GM06990 (cell line): Measurements from ENCODE around the gene THSD4.

Experiments
- DNase-seq: peaks from one replicate; pipeline ENCODE4 v3.0.0-alpha.2; 2011; ENCODE audit not compliant: insufficient read length; ENCODE audit errors: extremely low read depth
- H3K27me3 ChIP-seq: replicated peaks from 2 replicates; pipeline ENCODE4 v1.6.0; 2011; ENCODE audit warnings: low read length; ENCODE audit not compliant: control insufficient read depth, insufficient read depth
- H3K36me3 ChIP-seq: 2 replicates; pipeline ENCODE4 v1.5.1; 2011; ENCODE audit warnings: low read length; ENCODE audit not compliant: control insufficient read depth, insufficient read depth
- H3K4me3 ChIP-seq: replicated peaks from 2 replicates; pipeline ENCODE4 v1.5.1; 2011; ENCODE audit warnings: low read depth, mild to moderate bottlenecking, control low read depth, low read length
- TF ChIP-seq, protein P1 (sequence below): IDR thresholded peaks from 2 replicates; pipeline ENCODE4 v1.5.1; 2011; ENCODE audit warnings: low read length, control low read depth, mild to moderate bottlenecking, inconsistent platforms; ENCODE audit not compliant: insufficient read depth, poor library complexity, severe bottlenecking

THSD4 gene

DNA sequence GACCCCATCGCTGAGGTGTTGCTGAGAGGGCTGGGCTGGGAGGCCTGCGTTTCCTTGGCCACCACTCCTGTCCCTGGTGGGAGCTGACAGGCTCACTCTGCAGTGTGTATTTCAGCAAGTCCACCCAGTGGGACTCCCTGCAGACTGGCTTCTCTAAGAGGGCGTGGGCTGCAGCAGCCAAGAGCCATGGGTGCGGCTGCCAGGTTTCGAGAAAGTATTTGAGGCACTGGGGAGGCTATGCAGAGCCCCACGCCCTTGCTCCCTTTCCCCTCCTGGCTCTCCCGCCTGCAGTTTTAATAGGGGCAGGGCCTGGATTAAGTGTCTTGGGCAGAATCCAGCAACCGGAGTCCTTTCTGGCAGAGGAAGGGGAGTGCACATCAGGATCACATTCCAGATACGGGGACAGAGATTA lies 242.1 kb downstream of the THSD4 start:
- Histone ChIP-seq H3K27me3 (no peaks in the 10 kb centered on the region; the same call in 1 of the 2 replicates), H3K36me3 (no peaks in the 10 kb centered on the region), H3K4me3 (no peak overlapping the region)
- no peak for DNase-seq
- TF ChIP-seq, protein P1, sequence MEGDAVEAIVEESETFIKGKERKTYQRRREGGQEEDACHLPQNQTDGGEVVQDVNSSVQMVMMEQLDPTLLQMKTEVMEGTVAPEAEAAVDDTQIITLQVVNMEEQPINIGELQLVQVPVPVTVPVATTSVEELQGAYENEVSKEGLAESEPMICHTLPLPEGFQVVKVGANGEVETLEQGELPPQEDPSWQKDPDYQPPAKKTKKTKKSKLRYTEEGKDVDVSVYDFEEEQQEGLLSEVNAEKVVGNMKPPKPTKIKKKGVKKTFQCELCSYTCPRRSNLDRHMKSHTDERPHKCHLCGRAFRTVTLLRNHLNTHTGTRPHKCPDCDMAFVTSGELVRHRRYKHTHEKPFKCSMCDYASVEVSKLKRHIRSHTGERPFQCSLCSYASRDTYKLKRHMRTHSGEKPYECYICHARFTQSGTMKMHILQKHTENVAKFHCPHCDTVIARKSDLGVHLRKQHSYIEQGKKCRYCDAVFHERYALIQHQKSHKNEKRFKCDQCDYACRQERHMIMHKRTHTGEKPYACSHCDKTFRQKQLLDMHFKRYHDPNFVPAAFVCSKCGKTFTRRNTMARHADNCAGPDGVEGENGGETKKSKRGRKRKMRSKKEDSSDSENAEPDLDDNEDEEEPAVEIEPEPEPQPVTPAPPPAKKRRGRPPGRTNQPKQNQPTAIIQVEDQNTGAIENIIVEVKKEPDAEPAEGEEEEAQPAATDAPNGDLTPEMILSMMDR = no peak

GRCh38 chr15:71357967-71358366 lies 242.7 kb downstream of the THSD4 start:
- Histone ChIP-seq H3K27me3 (no peaks in the 10 kb centered on the region; the same call in 1 of the 2 replicates), H3K4me3 (no peak overlapping the region), H3K36me3 (no peaks in the 10 kb centered on the region)
- DNase-seq = no peak
- TF ChIP-seq, protein P1 = no peak

DNA sequence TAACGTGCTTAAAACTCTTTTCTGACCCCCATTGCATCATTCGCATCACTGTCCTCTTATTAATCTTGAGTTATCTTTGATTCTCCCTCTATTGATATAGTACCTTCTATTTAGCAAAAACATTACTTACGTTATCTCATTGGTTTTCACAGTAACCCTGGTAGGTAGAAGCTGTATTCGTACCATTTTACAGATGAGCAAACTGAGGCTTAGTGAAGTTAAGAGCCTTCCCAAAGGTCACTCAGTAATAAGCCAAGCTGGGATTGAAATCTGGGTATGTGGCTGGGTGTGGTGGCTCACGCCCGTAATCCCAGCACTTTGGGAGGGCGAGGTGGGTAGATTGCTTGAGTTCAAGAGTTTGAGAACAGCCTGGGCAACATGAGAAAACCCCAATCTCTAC lies 244.0 kb downstream of the THSD4 start:
- H3K27me3 ChIP-seq = no peaks in the 10 kb centered on the region; the same call in 1 of the 2 replicates
- no peak overlapping the region for H3K4me3 ChIP-seq
- H3K36me3 ChIP-seq = no peaks in the 10 kb centered on the region
- DNase-seq = no peak
- TF ChIP-seq, protein P1 = no peak

GRCh38 chr15:71362556-71362955 lies 247.3 kb downstream of the THSD4 start:
- H3K36me3 ChIP-seq = no peaks in the 10 kb centered on the region
- H3K4me3 ChIP-seq = no peak overlapping the region
- TF ChIP-seq, protein P1 = no peak
- DNase-seq = no peak
- H3K27me3 ChIP-seq = no peaks in the 10 kb centered on the region

- Histone ChIP-seq H3K27me3 (no peaks in the 10 kb centered on the region), H3K36me3 (no peaks in the 10 kb centered on the region), H3K4me3 (no peak overlapping the region)
- no peak for DNase-seq
- TF ChIP-seq, protein P1 = no peak
Observed at GRCh38 chr15:71362987-71363968, 248.0 kb downstream of the THSD4 start.
